Thyroid gland (tissue), 4 donors: ENCODE measurements around the gene MEX3D. TPM values are rescaled to one million over a fixed set of nuclear protein-coding genes. Genes with fewer than 3 reads are reported as not detected.
A peak's percentile ranks its signal among the peaks of the same experiment; 100 is the strongest.

Source experiments
- DNase-seq, 2 donors: peaks; one replicate each; pipeline ENCODE4 v3.0.0-alpha.2; 2019
- H3K27ac ChIP-seq, 3 donors: fragments of 200-600 bp; sonication (generic); 1 replicate in 2 of 3; 2 replicates in 1 of 3; pipeline ENCODE4 v1.5.1; 2016 to 2019; ENCODE audit warnings: mild to moderate bottlenecking in 1 of 3, moderate library complexity in 1 of 3
- H3K27me3 ChIP-seq: fragments of 200-600 bp; sonication (generic); one replicate; pipeline ENCODE4 v1.5.1; 2019
- H3K36me3 ChIP-seq, 2 donors: fragments of 200-600 bp; sonication (generic); one replicate each; pipeline ENCODE4 v1.5.1; 2016 to 2019
- H3K4me1 ChIP-seq, 2 donors: fragments of 200-600 bp; sonication (generic); one replicate each; pipeline ENCODE4 v1.5.1; 2017 to 2019
- H3K4me3 ChIP-seq, 3 donors: fragments of 200-600 bp; sonication (generic); replicated peaks in 1 of 3; 1 replicate in 2 of 3; 2 replicates in 1 of 3; pipeline ENCODE4 v1.5.1; 2016; ENCODE audit warnings: mild to moderate bottlenecking in 1 of 3
- H3K9me3 ChIP-seq: fragments of 200-600 bp; sonication (generic); one replicate; pipeline ENCODE4 v1.5.1; 2017
- CTCF ChIP-seq, 6 experiments: fragments of 200-600 bp in 3 of 6; fragments of 450-650 bp in 3 of 6; sonication (generic) in 3 of 6; IDR thresholded peaks; one replicate each; pipeline ENCODE4 v1.5.1; 2016 to 2019; ENCODE audit warnings: antibody characterized with exemption in 6 of 6, mild to moderate bottlenecking in 2 of 6, inconsistent platforms in 1 of 6, moderate library complexity in 1 of 6
- POLR2A ChIP-seq, 2 donors: fragments of 450-650 bp; IDR thresholded peaks; one replicate each; pipeline ENCODE4 v1.6.1; 2017; ENCODE audit warnings: antibody characterized with exemption in 2 of 2, mild to moderate bottlenecking in 2 of 2, moderate library complexity in 1 of 2
- WGBS, 2 donors: methylation state at CpG; one replicate each; pipeline ENCODE4 v1.1.5; 2017; 5-methylcytosine and 5-hydroxymethylcytosine counted together
- intact Hi-C: fragments of 100-400 bp; cut with DNase I; formaldehyde crosslinking; loops from one replicate; pipeline ENCODE4 v1.15.1; 2023
- total RNA-seq, 4 donors: library from RNA; depleted of rRNA; stranded (reverse); fragments of >200 nt; gene quantifications; one replicate each; pipeline ENCODE4 v1.2.3, GENCODE V29; 2016

MEX3D gene
- total RNA-seq, 4 donors from 2014 or later: 18.4 to 31.8 (median 26.4) TPM

GRCh38 chr19:1514986-1515721, 53.0 kb downstream of the MEX3D start:
- peaks cover 0 to 11% of the 10 kb centered on the region in 2 donors for H3K4me1 ChIP-seq
- H3K27me3 ChIP-seq: peaks cover 6% of the 10 kb centered on the region
- TF ChIP-seq POLR2A (IDR thresholded peaks at IDR 0.05): no peak
- no peak for TF ChIP-seq CTCF (IDR thresholded peaks at IDR 0.05)
- no peak for DNase-seq
- WGBS, 2 donors: 73 to 74% methylated on average over 11 to 13 of the region's 14 CpGs
- H3K36me3 ChIP-seq: no peaks in the 10 kb centered on the region
- no peak overlapping the region for H3K4me3 ChIP-seq
- no peaks in the 10 kb centered on the region for H3K9me3 ChIP-seq
- intact Hi-C loops: no loop called here
- H3K27ac ChIP-seq: no peak overlapping the region

- intact Hi-C loops: no loop called here
- peaks cover 6% of the 10 kb centered on the region for H3K27me3 ChIP-seq
- H3K4me1 ChIP-seq: peaks cover 0 to 11% of the 10 kb centered on the region in 2 donors
- no peak for TF ChIP-seq CTCF (IDR thresholded peaks at IDR 0.05)
- no peak overlapping the region for H3K4me3 ChIP-seq
- no peak for DNase-seq
- 60 to 67% methylated on average over 5 to 10 of the region's 10 CpGs for whole genome bisulfite sequencing, 2 donors
- no peaks in the 10 kb centered on the region for H3K9me3 ChIP-seq
- H3K36me3 ChIP-seq: no peaks in the 10 kb centered on the region
- H3K27ac ChIP-seq: no peak overlapping the region
Observed at GRCh38 chr19:1514295-1514661, 53.8 kb downstream of the MEX3D start.

GRCh38 chr19:1513499-1514294, 54.4 kb downstream of the MEX3D start:
- peaks cover 6% of the 10 kb centered on the region for H3K27me3 ChIP-seq
- H3K36me3 ChIP-seq: no peaks in the 10 kb centered on the region
- H3K4me3 ChIP-seq: peak overlapping the region in 1 of 3 donors; percentile 34
- no peak for DNase-seq
- peaks cover 0 to 11% of the 10 kb centered on the region in 2 donors for H3K4me1 ChIP-seq
- 8% methylated on average over 7 of the region's 52 CpGs; no CpG with 5 or more reads in 1 of the 2 donors for WGBS, 2 donors
- no peak for TF ChIP-seq POLR2A (IDR thresholded peaks at IDR 0.05)
- TF ChIP-seq CTCF (IDR thresholded peaks at IDR 0.05): peak in 2 of 6 experiments; percentile 7 to 27
- no peaks in the 10 kb centered on the region for H3K9me3 ChIP-seq
- intact Hi-C loops: no loop called here
- no peak overlapping the region for H3K27ac ChIP-seq

- H3K27ac ChIP-seq: no peak within 1 kb of the TSS
- peak within 1 kb of the TSS in 1 of 3 donors; percentile 34 for H3K4me3 ChIP-seq
- H3K4me1 ChIP-seq: peaks cover 0 to 17% of the 10 kb centered on the region in 2 donors
- intact Hi-C loops: no loop called here
- H3K9me3 ChIP-seq: no peaks in the 10 kb centered on the region
- WGBS, 2 donors: 25 to 38% methylated on average over 4 to 6 of the region's 78 CpGs
- DNase-seq: no peak
- H3K27me3 ChIP-seq: peaks cover 6% of the 10 kb centered on the region
- H3K36me3 ChIP-seq: no peaks in the 10 kb centered on the region
- TF ChIP-seq CTCF (IDR thresholded peaks at IDR 0.05): no peak
- TF ChIP-seq POLR2A (IDR thresholded peaks at IDR 0.05): no peak
Observed at GRCh38 chr19:1512671-1513498, 55.2 kb downstream of the MEX3D start, which contains the start of gene ADAMTSL5. Gene ADAMTSL5 (minus strand): TSS chr19:1513019. CDS start chr19:1510943, 2,076 bp downstream.
